Renal cortex interstitium (tissue), 11 donors: ENCODE results near the gene VEZT. TPM values are rescaled to one million over a fixed set of nuclear protein-coding genes. Genes with fewer than 3 reads are reported as not detected.
A peak's percentile ranks its signal among the peaks of the same experiment; 100 is the strongest.
"Not testable (repeated sequence)": the region's sequence is repeated elsewhere in the genome, so short reads cannot be mapped to it uniquely, and the experiment has no call there.

Source experiments
- DNase-seq, 11 donors: peaks; one replicate each; pipeline ENCODE4 v3.0.0-alpha.2; 2013; ENCODE audit warnings: low read depth in 9 of 11, low spot score in 4 of 11; ENCODE audit errors: extremely low read depth in 1 of 11
- polyA plus RNA-seq, 3 donors: library from polyadenylated mRNA; unstranded; fragments of 120-200 nt; gene quantifications; one replicate each; pipeline ENCODE4 v1.2.1, GENCODE V29; 2013; ENCODE audit not compliant: insufficient read length in 3 of 3

Gene VEZT
- polyA plus RNA-seq, 3 donors, result 65.3 to 80.1 (median 76.6) TPM

GRCh38 chr12:95279856-95280255 lies 62.2 kb downstream of the VEZT start:
- DNase-seq, result no peak

- DNase-seq, result no peak
Measured at GRCh38 chr12:95282266-95282665, 64.7 kb downstream of the VEZT start.

- DNase-seq, result no peak
Measured at GRCh38 chr12:95283371-95283770, 65.8 kb downstream of the VEZT start.

- peak in 1 of 11 donors; percentile 3 for DNase-seq
Measured at GRCh38 chr12:95286713-95287112, 69.1 kb downstream of the VEZT start.

- DNase-seq, result no peak
Measured at GRCh38 chr12:95291501-95291900, 73.9 kb downstream of the VEZT start.

GRCh38 chr12:95298916-95299315 lies 81.3 kb downstream of the VEZT start:
- no peak for DNase-seq

GRCh38 chr12:95300286-95300685 lies 82.7 kb downstream of the VEZT start:
- no peak for DNase-seq

GRCh38 chr12:95303476-95303875 lies 85.9 kb downstream of the VEZT start:
- DNase-seq, result no peak

GRCh38 chr12:95304673-95305198 lies 87.1 kb downstream of the VEZT start:
- DNase-seq, result no peak

- no peak for DNase-seq
Measured at GRCh38 chr12:95312656-95313055, 95.0 kb downstream of the VEZT start.

- not testable (repeated sequence) for DNase-seq
Measured at GRCh38 chr12:95314756-95315155, 97.1 kb downstream of the VEZT start.

- DNase-seq, result no peak
Measured at GRCh38 chr12:95316798-95317197, 99.2 kb downstream of the VEZT start.

- no peak for DNase-seq
Measured at GRCh38 chr12:95318071-95318545, 100.5 kb downstream of the VEZT start.

- no peak for DNase-seq
Measured at GRCh38 chr12:95319694-95320331, 102.2 kb downstream of the VEZT start.

- no peak for DNase-seq
Measured at GRCh38 chr12:95321516-95322246, 104.1 kb downstream of the VEZT start.

GRCh38 chr12:95322326-95322725 lies 104.7 kb downstream of the VEZT start:
- no peak for DNase-seq

- DNase-seq, result no peak
Measured at GRCh38 chr12:95323212-95323611, 105.6 kb downstream of the VEZT start.

- DNase-seq, result not testable (repeated sequence)
Measured at GRCh38 chr12:95324246-95324645, 106.6 kb downstream of the VEZT start.

- no peak for DNase-seq
Measured at GRCh38 chr12:95325501-95325900, 107.9 kb downstream of the VEZT start.

- DNase-seq, result no peak
Measured at GRCh38 chr12:95326445-95326844, 108.8 kb downstream of the VEZT start.
